Testis (tissue), 3 donors: ENCODE measurements around the gene TBX10. TPM values are rescaled to one million over a fixed set of nuclear protein-coding genes. Genes with fewer than 3 reads are reported as not detected.
"Not testable (repeated sequence)": the region's sequence is repeated elsewhere in the genome, so short reads cannot be mapped to it uniquely, and the experiment has no call there.

Experiments used
- DNase-seq: peaks from one replicate; pipeline ENCODE4 v3.0.0-alpha.2; 2019
- H3K27ac ChIP-seq, 2 donors: fragments of 200-600 bp; sonication (generic); one replicate each; pipeline ENCODE4 v1.5.1; 2019
- H3K27me3 ChIP-seq: fragments of 200-600 bp; sonication (generic); one replicate; pipeline ENCODE4 v1.5.1; 2019
- H3K36me3 ChIP-seq: fragments of 200-600 bp; sonication (generic); one replicate; pipeline ENCODE4 v1.5.1; 2017; ENCODE audit warnings: low read depth; ENCODE audit errors: missing control alignments
- H3K4me1 ChIP-seq: fragments of 200-600 bp; sonication (generic); one replicate; pipeline ENCODE4 v1.5.1; 2019
- H3K4me3 ChIP-seq, 2 donors: fragments of 200-600 bp; sonication (generic); one replicate each; pipeline ENCODE4 v1.5.1; 2017 to 2019
- H3K9me3 ChIP-seq: fragments of 200-600 bp; sonication (generic); one replicate; pipeline ENCODE4 v1.5.1; 2017
- CTCF ChIP-seq, 3 experiments: fragments of 450-650 bp in 2 of 3; fragments of 200-600 bp in 1 of 3; sonication (generic) in 1 of 3; IDR thresholded peaks; one replicate each; pipeline ENCODE4 v1.5.1; 2016 to 2019; ENCODE audit warnings: antibody characterized with exemption in 3 of 3, mild to moderate bottlenecking in 2 of 3, moderate library complexity in 1 of 3
- POLR2A ChIP-seq: fragments of 450-650 bp; IDR thresholded peaks from one replicate; pipeline ENCODE4 v1.6.1; 2017; ENCODE audit warnings: antibody characterized with exemption, mild to moderate bottlenecking, moderate library complexity
- WGBS, 2 donors: methylation state at CpG; one replicate each; pipeline ENCODE4 v1.1.5; 2018; 5-methylcytosine and 5-hydroxymethylcytosine counted together
- intact Hi-C: fragments of 100-400 bp; cut with DNase I; formaldehyde crosslinking; loops from one replicate; pipeline ENCODE4 v1.15.1; 2023; ENCODE audit warnings: low total_unique reads
- polyA plus RNA-seq: library from polyadenylated mRNA; stranded (reverse); fragments of 350-450 nt; fragmentation: Illumina TruSeq; extraction: RNeasy Lipid Tissue Mini Kit (QIAGEN cat#74804); gene quantifications from one replicate; pipeline ENCODE4 v1.2.3, GENCODE V29; 2014; ENCODE audit warnings: low read depth, low replicate concordance; ENCODE audit not compliant: insufficient read depth
- total RNA-seq, 2 donors: library from RNA; depleted of rRNA; stranded (reverse); fragments of >200 nt; gene quantifications; one replicate each; pipeline ENCODE4 v1.2.3, GENCODE V29; 2016

Gene TBX10
- total and polyA plus RNA-seq, 3 donors from 2014 or later: 0.50 TPM; not detected in 2

- DNase-seq: no peak
- Histone ChIP-seq H3K4me1 (no peaks in the 10 kb centered on the region), H3K27me3 (no peaks in the 10 kb centered on the region), H3K4me3 (no peak overlapping the region), H3K9me3 (no peaks in the 10 kb centered on the region), H3K36me3 (no peaks in the 10 kb centered on the region), H3K27ac (no peak overlapping the region)
- intact Hi-C loops: no loop called here
- no peak for TF ChIP-seq POLR2A
- no peak for TF ChIP-seq CTCF (IDR thresholded peaks at IDR 0.05)
- WGBS, 2 donors: 83 to 94% methylated on average over 1 of the region's 1 CpG
Observed at GRCh38 chr11:67596753-67597300, 42.7 kb downstream of the TBX10 start.

GRCh38 chr11:67594480-67594879 lies 45.1 kb downstream of the TBX10 start:
- H3K4me3 ChIP-seq: no peak overlapping the region
- no peak for TF ChIP-seq POLR2A
- H3K27me3 ChIP-seq: no peaks in the 10 kb centered on the region
- no peaks in the 10 kb centered on the region for H3K36me3 ChIP-seq
- no peaks in the 10 kb centered on the region for H3K4me1 ChIP-seq
- H3K27ac ChIP-seq: no peak overlapping the region
- no peak for DNase-seq
- no peaks in the 10 kb centered on the region for H3K9me3 ChIP-seq
- 70 to 77% methylated on average over 3 of the region's 3 CpGs for WGBS, 2 donors
- intact Hi-C loops: no loop called here

GRCh38 chr11:67593565-67593905 lies 46.0 kb downstream of the TBX10 start:
- DNase-seq: no peak
- WGBS, 2 donors: 71 to 79% methylated on average over 3 of the region's 3 CpGs
- Histone ChIP-seq H3K36me3 (no peaks in the 10 kb centered on the region), H3K27ac (no peak overlapping the region), H3K27me3 (no peaks in the 10 kb centered on the region), H3K4me3 (no peak overlapping the region), H3K4me1 (no peaks in the 10 kb centered on the region), H3K9me3 (no peaks in the 10 kb centered on the region)
- TF ChIP-seq POLR2A (no peak), CTCF (IDR thresholded peaks at IDR 0.05) (no peak)
- intact Hi-C loops: no loop called here

GRCh38 chr11:67592880-67593564 lies 46.5 kb downstream of the TBX10 start:
- intact Hi-C loops: no loop called here
- WGBS, 2 donors: 69 to 77% methylated on average over 12 of the region's 12 CpGs

GRCh38 chr11:67588899-67589415 lies 50.6 kb downstream of the TBX10 start:
- H3K4me3 ChIP-seq, H3K36me3 ChIP-seq, intact Hi-C loops: not testable (repeated sequence)

More at GRCh38 chr11:67592880-67593564, 46.5 kb downstream of the TBX10 start:
- DNase-seq: no peak
- H3K4me1 ChIP-seq: no peaks in the 10 kb centered on the region
- no peaks in the 10 kb centered on the region for H3K36me3 ChIP-seq
- H3K27me3 ChIP-seq: no peaks in the 10 kb centered on the region
- no peak overlapping the region for H3K4me3 ChIP-seq
- TF ChIP-seq POLR2A: no peak
- no peak for TF ChIP-seq CTCF (IDR thresholded peaks at IDR 0.05)
- H3K27ac ChIP-seq: no peak overlapping the region
- no peaks in the 10 kb centered on the region for H3K9me3 ChIP-seq

GRCh38 chr11:67588136-67588503 lies 51.4 kb downstream of the TBX10 start:
- Histone ChIP-seq H3K27ac (no peak overlapping the region), H3K4me1 (no peaks in the 10 kb centered on the region), H3K36me3 (no peaks in the 10 kb centered on the region), H3K27me3 (no peaks in the 10 kb centered on the region), H3K4me3 (no peak overlapping the region), H3K9me3 (no peaks in the 10 kb centered on the region)
- DNase-seq: no peak
- 70 to 100% methylated on average over 1 of the region's 1 CpG for WGBS, 2 donors
- intact Hi-C loops: no loop called here
- TF ChIP-seq POLR2A (no peak), CTCF (IDR thresholded peaks at IDR 0.05) (no peak)

More at GRCh38 chr11:67588899-67589415, 50.6 kb downstream of the TBX10 start:
- not testable (repeated sequence) for H3K4me1 ChIP-seq, H3K27me3 ChIP-seq, DNase-seq, H3K27ac ChIP-seq, H3K9me3 ChIP-seq
- WGBS, 2 donors: 85% methylated on average over 11 of the region's 11 CpGs
